Heart right ventricle (tissue), 16 donors: ENCODE measurements around the gene ZDHHC1. TPM values are rescaled to one million over a fixed set of nuclear protein-coding genes. Genes with fewer than 3 reads are reported as not detected.

Experiments used
- ATAC-seq, 8 donors: fragments of 200-7000 bp; cut with Tn5 transposase; one replicate each; pipeline ENCODE4 v1.9.1; 2020; ENCODE audit warnings: mild to moderate bottlenecking in 8 of 8, moderate library complexity in 8 of 8, moderate number of reproducible peaks in 1 of 8
- DNase-seq, 2 donors: peaks; one replicate each; pipeline ENCODE4 v3.0.0-alpha.2; 2020
- H3K27ac ChIP-seq, 10 donors: fragments of 200-600 bp; sonication (generic) in 2 of 10; one replicate each; pipeline versions ENCODE4 v1.5.0 to v1.8.0; 2020 to 2022; ENCODE audit warnings: mild to moderate bottlenecking in 3 of 10
- H3K27me3 ChIP-seq, 7 donors: fragments of 200-600 bp; one replicate each; pipeline ENCODE4 v1.8.0; 2021 to 2022; ENCODE audit warnings: mild to moderate bottlenecking in 2 of 7
- H3K36me3 ChIP-seq, 9 donors: fragments of 200-600 bp; sonication (generic) in 1 of 9; one replicate each; pipeline versions ENCODE4 v1.5.0 to v1.8.0; 2020 to 2022; ENCODE audit warnings: mild to moderate bottlenecking in 2 of 9
- H3K4me1 ChIP-seq, 9 donors: fragments of 200-600 bp; sonication (generic) in 1 of 9; one replicate each; pipeline versions ENCODE4 v1.5.0 to v1.8.0; 2020 to 2022; ENCODE audit warnings: mild to moderate bottlenecking in 4 of 9
- H3K4me3 ChIP-seq, 10 donors: fragments of 200-600 bp; sonication (generic) in 2 of 10; one replicate each; pipeline versions ENCODE4 v1.5.0 to v1.8.0; 2020 to 2022; ENCODE audit warnings: mild to moderate bottlenecking in 7 of 10, moderate library complexity in 2 of 10
- H3K9me3 ChIP-seq, 11 donors: fragments of 200-600 bp in 10 of 11; sonication (generic) in 2 of 11; one replicate each; pipeline versions ENCODE4 v1.5.0 to v1.8.0; 2013 to 2022; ENCODE audit warnings: mild to moderate bottlenecking in 2 of 11, control low read depth in 1 of 11, moderate library complexity in 1 of 11
- CTCF ChIP-seq, 9 donors: fragments of 200-600 bp; sonication (generic) in 2 of 9; IDR thresholded peaks; one replicate each; pipeline versions ENCODE4 v1.5.0 to v1.8.0; 2021 to 2022; ENCODE audit warnings: antibody characterized with exemption in 9 of 9, mild to moderate bottlenecking in 5 of 9, moderate library complexity in 1 of 9
- WGBS, 2 donors: extraction: QIAGEN DNeasy Blood & Tissue Kit; methylation state at CpG; one replicate each; pipeline ENCODE4 v1.1.7; 2013; ENCODE audit warnings: inconsistent platforms in 1 of 2; 5-methylcytosine and 5-hydroxymethylcytosine counted together
- intact Hi-C, 10 donors: fragments of 100-400 bp; cut with DNase I; formaldehyde crosslinking; loops; one replicate each; pipeline versions ENCODE4 v1.11.1 to v1.14.2; 2022
- polyA plus RNA-seq, 2 donors: library from polyadenylated mRNA; stranded (reverse); fragments of 200-250 nt; gene quantifications; one replicate each; pipeline ENCODE4 v1.2.3, GENCODE V29; 2013
- total RNA-seq, 10 donors: library from RNA; stranded (reverse); fragmentation: NEBNext Ultra II Directional in 3 of 10; extraction: Animal tissue kit (Norgen Biotek cat#: 25700) in 3 of 10; gene quantifications; one replicate each; pipeline versions ENCODE4 v1.2.1 to v1.2.4, GENCODE V29; 2021 to 2023
- donor health status: Arrhythmogenic right ventricular cardiomyopathy.
- donor health status: ischemic (EF 13 %, LVEDD 7.1; RV severe dilation, severe dysfunction).
- donor health status: healthy with polysubstance abuse.
- donor health status: DM: no; HTN: yes; CAD: no.
- donor health status: DM: no; HTN: no; CAD: no.
- donor health status: ischemic (EF 25% LVEDD 6.9; RV normal size, moderate dysfunction).
- donor health status: ischemic (EF 25% LVEDD 5.7; RV mildly dilated, moderate dysfunction).
- donor health status: healthy.
- donor health status: DM: yes; HTN: yes; CAD: no.
- donor health status: Ischemic cardiomyopathy.
- donor health status: ischemic (EF 35%, LVEDD 5.7; RV mildly dilated, moderate dysfunction).
- donor health status: nonischemic (EF 11% LVEDD 7.7; RV severe dilation, severe dysfunction).
- donor health status: DM: yes; HTN: yes; CAD: no.
- donor health status: PGD.
- donor health status: ischemic (EF 29% LVEDD 5.4; RV normal size, mild dysfunction).
- donor health status: nonischemic (EF 23%, LVEDD 6.1; RV moderate dilation, normal function).

Gene ZDHHC1
- total and polyA plus RNA-seq, 12 donors, result 3.2 to 6.3 (median 4.1) TPM

GRCh38 chr16:67462279-67462655 lies 46.0 kb upstream of the ZDHHC1 start:
- H3K36me3 ChIP-seq, result peaks cover 0 to 24% (median 0%) of the 10 kb centered on the region in 9 donors
- WGBS, 2 donors, result 96 to 97% methylated on average over 5 of the region's 5 CpGs
- DNase-seq (no peak), ATAC-seq (no peak)
- H3K27ac ChIP-seq, result no peak overlapping the region
- intact Hi-C loops, result loop anchor here in 5 of 10 donors (5.0 to 10.0 kb wide), 3 partner anchors 35 to 97 kb away; no protein-coding TSS in a partner anchor
- peaks cover 45 to 87% (median 79%) of the 10 kb centered on the region in 9 donors for H3K4me1 ChIP-seq
- H3K9me3 ChIP-seq, result no peaks in the 10 kb centered on the region
- TF ChIP-seq CTCF (IDR thresholded peaks at IDR 0.05), result no peak
- H3K27me3 ChIP-seq, result no peaks in the 10 kb centered on the region
- no peak overlapping the region for H3K4me3 ChIP-seq

GRCh38 chr16:67461600-67462278 lies 45.5 kb upstream of the ZDHHC1 start:
- H3K36me3 ChIP-seq, result peaks cover 0 to 25% (median 0%) of the 10 kb centered on the region in 9 donors
- H3K27ac ChIP-seq, result no peak overlapping the region
- H3K4me1 ChIP-seq, result peaks cover 49 to 91% (median 85%) of the 10 kb centered on the region in 9 donors
- WGBS, 2 donors, result 80 to 91% methylated on average over 8 of the region's 8 CpGs
- intact Hi-C loops, result loop anchor here in 5 of 10 donors (5.0 to 10.0 kb wide), 3 partner anchors 34 to 97 kb away; no protein-coding TSS in a partner anchor
- H3K9me3 ChIP-seq, result no peaks in the 10 kb centered on the region
- TF ChIP-seq CTCF (IDR thresholded peaks at IDR 0.05), result no peak
- DNase-seq, result no peak
- H3K27me3 ChIP-seq, result no peaks in the 10 kb centered on the region
- ATAC-seq, result no peak
- H3K4me3 ChIP-seq, result no peak overlapping the region

- Histone ChIP-seq H3K27me3 (no peaks in the 10 kb centered on the region), H3K27ac (peak overlapping the region in 4 of 10 donors; percentile 7 to 87 (median 58)), H3K4me1 (peaks cover 53 to 99% (median 92%) of the 10 kb centered on the region in 9 donors), H3K4me3 (no peak overlapping the region), H3K9me3 (no peaks in the 10 kb centered on the region), H3K36me3 (peaks cover 0 to 25% (median 0%) of the 10 kb centered on the region in 9 donors)
- no peak for TF ChIP-seq CTCF (IDR thresholded peaks at IDR 0.05)
- intact Hi-C loops, result loop anchor here in 5 of 10 donors (5.0 to 10.0 kb wide), 3 partner anchors 34 to 96 kb away; no protein-coding TSS in a partner anchor
- ATAC-seq (no peak), DNase-seq (no peak)
- 83 to 97% methylated on average over 2 of the region's 2 CpGs for WGBS, 2 donors
Observed at GRCh38 chr16:67460961-67461360, 44.7 kb upstream of the ZDHHC1 start.

GRCh38 chr16:67460168-67460567 lies 43.9 kb upstream of the ZDHHC1 start:
- H3K4me1 ChIP-seq, result peaks cover 45 to 96% (median 86%) of the 10 kb centered on the region in 9 donors
- intact Hi-C loops, result loop anchor here in 5 of 10 donors (5.0 to 10.0 kb wide), 3 partner anchors 33 to 95 kb away; no protein-coding TSS in a partner anchor
- no peak for DNase-seq
- H3K9me3 ChIP-seq, result no peaks in the 10 kb centered on the region
- H3K27ac ChIP-seq, result peak overlapping the region in 9 of 10 donors; percentile 44 to 87 (median 76)
- peak in 3 of 8 donors; percentile 4 to 22 (median 14) for ATAC-seq
- TF ChIP-seq CTCF (IDR thresholded peaks at IDR 0.05), result no peak
- no peaks in the 10 kb centered on the region for H3K27me3 ChIP-seq
- 76 to 80% methylated on average over 5 of the region's 5 CpGs for WGBS, 2 donors
- peaks cover 0 to 26% (median 0%) of the 10 kb centered on the region in 9 donors for H3K36me3 ChIP-seq
- H3K4me3 ChIP-seq, result no peak overlapping the region
